Measurements from ENCODE around the gene SLC25A43.

DNA sequence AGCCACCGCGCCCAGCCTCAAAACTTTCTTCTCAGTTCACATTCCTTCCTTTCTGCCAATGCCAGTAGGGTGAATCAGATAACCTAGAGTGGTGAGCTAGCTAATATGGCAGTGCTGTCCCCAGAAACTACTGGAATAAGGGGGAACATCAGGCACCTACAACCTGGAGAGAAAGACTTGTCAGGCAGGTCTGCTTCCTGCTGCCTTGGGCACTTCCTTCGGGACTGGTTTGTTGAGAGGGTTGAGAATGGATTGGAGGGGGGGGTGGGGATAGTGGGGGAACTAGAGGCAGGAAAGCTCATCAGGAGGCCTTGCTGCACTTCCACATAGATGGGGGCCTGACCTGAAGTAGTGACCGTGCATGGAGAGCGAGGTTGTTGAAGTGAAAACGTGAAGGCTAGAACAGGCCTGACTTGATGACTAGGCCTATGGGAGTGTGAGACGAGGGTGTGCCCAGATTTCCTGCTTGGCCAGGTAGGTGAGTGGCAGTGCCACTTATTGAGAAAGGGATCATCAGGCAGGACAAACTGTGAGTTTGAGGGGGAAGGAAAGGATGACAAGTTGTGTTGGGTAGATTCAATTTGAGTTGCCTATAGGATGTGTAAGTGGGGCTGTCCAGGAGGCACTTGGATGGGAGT, 102.5 kb downstream of the SLC25A43 start:
- no peak for TF ChIP-seq TP53 (CRISPR knock-in tag; IDR thresholded peaks at IDR 0.05)
- no peak for TF ChIP-seq SP1 (CRISPR knock-in tag; conservative IDR thresholded peaks at IDR 0.05)
- TF ChIP-seq, protein P1, sequence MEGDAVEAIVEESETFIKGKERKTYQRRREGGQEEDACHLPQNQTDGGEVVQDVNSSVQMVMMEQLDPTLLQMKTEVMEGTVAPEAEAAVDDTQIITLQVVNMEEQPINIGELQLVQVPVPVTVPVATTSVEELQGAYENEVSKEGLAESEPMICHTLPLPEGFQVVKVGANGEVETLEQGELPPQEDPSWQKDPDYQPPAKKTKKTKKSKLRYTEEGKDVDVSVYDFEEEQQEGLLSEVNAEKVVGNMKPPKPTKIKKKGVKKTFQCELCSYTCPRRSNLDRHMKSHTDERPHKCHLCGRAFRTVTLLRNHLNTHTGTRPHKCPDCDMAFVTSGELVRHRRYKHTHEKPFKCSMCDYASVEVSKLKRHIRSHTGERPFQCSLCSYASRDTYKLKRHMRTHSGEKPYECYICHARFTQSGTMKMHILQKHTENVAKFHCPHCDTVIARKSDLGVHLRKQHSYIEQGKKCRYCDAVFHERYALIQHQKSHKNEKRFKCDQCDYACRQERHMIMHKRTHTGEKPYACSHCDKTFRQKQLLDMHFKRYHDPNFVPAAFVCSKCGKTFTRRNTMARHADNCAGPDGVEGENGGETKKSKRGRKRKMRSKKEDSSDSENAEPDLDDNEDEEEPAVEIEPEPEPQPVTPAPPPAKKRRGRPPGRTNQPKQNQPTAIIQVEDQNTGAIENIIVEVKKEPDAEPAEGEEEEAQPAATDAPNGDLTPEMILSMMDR (IDR thresholded peaks at IDR 0.05) = no peak
- no peak for TF ChIP-seq NFYB (CRISPR knock-in tag; conservative IDR thresholded peaks at IDR 0.05; ENCODE audit: low read depth)
- no peak for TF ChIP-seq ETV6 (CRISPR knock-in tag; IDR thresholded peaks at IDR 0.05)
- TF ChIP-seq, protein P2, sequence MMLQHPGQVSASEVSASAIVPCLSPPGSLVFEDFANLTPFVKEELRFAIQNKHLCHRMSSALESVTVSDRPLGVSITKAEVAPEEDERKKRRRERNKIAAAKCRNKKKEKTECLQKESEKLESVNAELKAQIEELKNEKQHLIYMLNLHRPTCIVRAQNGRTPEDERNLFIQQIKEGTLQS (CRISPR knock-in tag; conservative IDR thresholded peaks at IDR 0.05) = no peak
- TF ChIP-seq, protein P3, sequence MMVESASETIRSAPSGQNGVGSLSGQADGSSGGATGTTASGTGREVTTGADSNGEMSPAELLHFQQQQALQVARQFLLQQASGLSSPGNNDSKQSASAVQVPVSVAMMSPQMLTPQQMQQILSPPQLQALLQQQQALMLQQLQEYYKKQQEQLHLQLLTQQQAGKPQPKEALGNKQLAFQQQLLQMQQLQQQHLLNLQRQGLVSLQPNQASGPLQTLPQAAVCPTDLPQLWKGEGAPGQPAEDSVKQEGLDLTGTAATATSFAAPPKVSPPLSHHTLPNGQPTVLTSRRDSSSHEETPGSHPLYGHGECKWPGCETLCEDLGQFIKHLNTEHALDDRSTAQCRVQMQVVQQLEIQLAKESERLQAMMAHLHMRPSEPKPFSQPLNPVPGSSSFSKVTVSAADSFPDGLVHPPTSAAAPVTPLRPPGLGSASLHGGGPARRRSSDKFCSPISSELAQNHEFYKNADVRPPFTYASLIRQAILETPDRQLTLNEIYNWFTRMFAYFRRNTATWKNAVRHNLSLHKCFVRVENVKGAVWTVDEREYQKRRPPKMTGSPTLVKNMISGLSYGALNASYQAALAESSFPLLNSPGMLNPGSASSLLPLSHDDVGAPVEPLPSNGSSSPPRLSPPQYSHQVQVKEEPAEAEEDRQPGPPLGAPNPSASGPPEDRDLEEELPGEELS (CRISPR knock-in tag; IDR thresholded peaks at IDR 0.05) = no peak
- no peak for TF ChIP-seq TEAD4 (CRISPR knock-in tag; IDR thresholded peaks at IDR 0.05)
- TF ChIP-seq, protein P4, sequence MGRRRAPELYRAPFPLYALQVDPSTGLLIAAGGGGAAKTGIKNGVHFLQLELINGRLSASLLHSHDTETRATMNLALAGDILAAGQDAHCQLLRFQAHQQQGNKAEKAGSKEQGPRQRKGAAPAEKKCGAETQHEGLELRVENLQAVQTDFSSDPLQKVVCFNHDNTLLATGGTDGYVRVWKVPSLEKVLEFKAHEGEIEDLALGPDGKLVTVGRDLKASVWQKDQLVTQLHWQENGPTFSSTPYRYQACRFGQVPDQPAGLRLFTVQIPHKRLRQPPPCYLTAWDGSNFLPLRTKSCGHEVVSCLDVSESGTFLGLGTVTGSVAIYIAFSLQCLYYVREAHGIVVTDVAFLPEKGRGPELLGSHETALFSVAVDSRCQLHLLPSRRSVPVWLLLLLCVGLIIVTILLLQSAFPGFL (CRISPR knock-in tag; IDR thresholded peaks at IDR 0.05; ENCODE audit: borderline replicate concordance) = no peak

Data from WTC11 (cell line).